H1 (cell line): ENCODE results near the gene BEST2. TPM values are rescaled to one million over a fixed set of nuclear protein-coding genes. Genes with fewer than 3 reads are reported as not detected.

Experiments
- BACH1 ChIP-seq: IDR thresholded peaks from 2 replicates; pipeline ENCODE4 v1.6.1; 2012; ENCODE audit warnings: low read length, improper control_type of control experiment
- CBX8 ChIP-seq: fragments of 300-800, 300-1000 bp; sonication (generic); IDR thresholded peaks from 2 replicates; pipeline ENCODE4 v1.7.1; 2016; ENCODE audit warnings: low read depth, low read length, borderline replicate concordance
- CEBPB ChIP-seq: IDR thresholded peaks from 2 replicates; pipeline ENCODE4 v1.6.1; 2012; ENCODE audit warnings: low read depth, low read length
- CHD1 ChIP-seq: IDR thresholded peaks from 2 replicates; pipeline ENCODE4 v1.6.1; 2012; ENCODE audit warnings: low read depth, low read length, improper control_type of control experiment
- CHD2 ChIP-seq: IDR thresholded peaks from 2 replicates; pipeline ENCODE4 v1.6.1; 2012; ENCODE audit warnings: low read length, improper control_type of control experiment
- GTF2F1 ChIP-seq: IDR thresholded peaks from 2 replicates; pipeline ENCODE4 v1.6.1; 2012; ENCODE audit warnings: low read depth, low read length, improper control_type of control experiment, borderline replicate concordance
- JUND ChIP-seq: IDR thresholded peaks from 2 replicates; pipeline ENCODE4 v1.6.1; 2011; ENCODE audit warnings: mild to moderate bottlenecking, improper control_type of control experiment, low read length
- KDM5A ChIP-seq: fragments of 200-600 bp; IDR thresholded peaks from 2 replicates; pipeline ENCODE4 v1.7.1; 2012; ENCODE audit warnings: mild to moderate bottlenecking, low read length, inconsistent platforms, mixed read lengths
- MAFK ChIP-seq: IDR thresholded peaks from 2 replicates; pipeline ENCODE4 v1.6.1; 2012; ENCODE audit warnings: low read depth, mild to moderate bottlenecking, improper control_type of control experiment, low read length
- PHF8 ChIP-seq: fragments of 200-600 bp; sonication (generic); conservative IDR thresholded peaks from 2 replicates; pipeline ENCODE4 v1.7.1; 2012; ENCODE audit warnings: low read depth, mild to moderate bottlenecking, inconsistent platforms, low read length, moderate library complexity
- POU5F1 ChIP-seq: IDR thresholded peaks from 2 replicates; pipeline ENCODE4 v1.6.1; 2011; ENCODE audit warnings: low read depth, mild to moderate bottlenecking, low read length, moderate library complexity
- RBBP5 ChIP-seq: IDR thresholded peaks from 2 replicates; pipeline ENCODE4 v1.7.1; 2012; ENCODE audit warnings: low read depth, mild to moderate bottlenecking, inconsistent platforms, low read length, moderate library complexity, borderline replicate concordance
- RFX5 ChIP-seq: IDR thresholded peaks from 2 replicates; pipeline ENCODE4 v1.6.1; 2011; ENCODE audit warnings: low read depth, low read length, improper control_type of control experiment, borderline replicate concordance
- RXRA ChIP-seq: IDR thresholded peaks from 2 replicates; pipeline ENCODE4 v1.6.1; 2011; ENCODE audit warnings: low read depth, mild to moderate bottlenecking, low read length, moderate library complexity; ENCODE audit not compliant: insufficient read depth
- SIN3A ChIP-seq, 2 experiments: IDR thresholded peaks in 1 of 2; conservative IDR thresholded peaks in 1 of 2; 2 replicates each; pipeline ENCODE4 v1.6.1; 2011 to 2012; ENCODE audit warnings: low read length in 2 of 2, improper control_type of control experiment in 1 of 2, low read depth in 1 of 2, mild to moderate bottlenecking in 1 of 2
- SIRT6 ChIP-seq: IDR thresholded peaks from one replicate; pipeline ENCODE4 v1.7.1; 2012; ENCODE audit warnings: low read length, inconsistent platforms
- SIX5 ChIP-seq: IDR thresholded peaks from 2 replicates; pipeline ENCODE4 v1.6.1; 2011; ENCODE audit warnings: mild to moderate bottlenecking, low read depth, low read length
- SP4 ChIP-seq: IDR thresholded peaks from 2 replicates; pipeline ENCODE4 v1.6.1; 2012; ENCODE audit warnings: low read length, inconsistent platforms
- TAF7 ChIP-seq: optimal IDR thresholded peaks from 2 replicates; pipeline ENCODE3; 2011; ENCODE audit warnings: low read depth, mild to moderate bottlenecking, inconsistent platforms, low read length, moderate library complexity, borderline replicate concordance
- polyA plus RNA-seq, 7 experiments: library from polyadenylated mRNA; depleted of rRNA in 3 of 7; stranded (reverse) in 5 of 7; unstranded in 2 of 7; fragments of >200 nt in 5 of 7; fragments of 200-250 nt in 2 of 7; gene quantifications; 1 replicate in 5 of 7; 2 replicates in 1 of 7; 4 replicates in 1 of 7; pipeline versions ENCODE4 v1.2.1 to v1.2.3, GENCODE V29; 2011 to 2013; ENCODE audit warnings: missing spikeins in 2 of 7, mixed read lengths in 2 of 7
- total RNA-seq: library from RNA; stranded (reverse); fragmentation: NEBNext Ultra II Directional; extraction: Animal tissue kit (Norgen Biotek cat#: 25700); gene quantifications from 2 replicates; pipeline ENCODE4 v1.2.1, GENCODE V29; 2021
- TF ChIP-seq, protein P1 (sequence below): IDR thresholded peaks from 2 replicates; pipeline ENCODE4 v1.6.1; 2012; ENCODE audit warnings: low read length, inconsistent platforms

The BEST2 gene
- total and polyA plus RNA-seq, 2 of the 8 experiments (the other 6 are each of a cell fraction or from before 2014, with no cell fraction given) = 4.6 to 7.3 TPM

DNA sequence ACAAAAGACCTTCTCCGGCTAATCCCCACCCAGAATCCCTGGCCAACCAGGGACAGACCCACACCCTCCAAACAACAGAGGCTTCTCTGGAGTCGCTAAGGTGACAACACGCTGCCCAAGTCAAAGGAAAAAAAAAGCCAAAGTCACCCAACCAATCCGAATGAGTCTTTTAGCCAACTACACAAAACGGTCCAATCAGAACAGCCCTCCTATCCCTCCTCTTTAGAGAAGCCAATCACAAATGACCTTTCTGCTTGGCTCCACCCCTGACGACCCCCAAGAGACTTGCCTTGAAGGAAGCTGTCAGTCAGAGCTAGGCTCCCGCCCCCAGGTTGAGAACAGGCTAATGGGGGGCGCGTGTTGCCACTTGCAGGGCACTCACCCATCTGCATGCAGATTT is 48.5 kb upstream of the BEST2 start (continued):
- TF ChIP-seq RXRA (no peak), KDM5A (no peak), SP4 (peak; percentile 74), CEBPB (no peak), RFX5 (no peak), SIRT6 (no peak), GTF2F1 (no peak), SIN3A (conservative IDR thresholded peaks at IDR 0.05 in 1 of 2, IDR thresholded peaks at IDR 0.05 in 1 of 2; ENCODE audit: low read depth in 1 of 2, low read length in 2 of 2) (no peak), CHD2 (peak; percentile 87), CBX8 (no peak), CHD1 (no peak), PHF8 (no peak), MAFK (no peak), RBBP5 (no peak), JUND (no peak), POU5F1 (no peak), SIX5 (no peak), BACH1 (no peak), TAF7 (no peak)
- TF ChIP-seq, protein P1, sequence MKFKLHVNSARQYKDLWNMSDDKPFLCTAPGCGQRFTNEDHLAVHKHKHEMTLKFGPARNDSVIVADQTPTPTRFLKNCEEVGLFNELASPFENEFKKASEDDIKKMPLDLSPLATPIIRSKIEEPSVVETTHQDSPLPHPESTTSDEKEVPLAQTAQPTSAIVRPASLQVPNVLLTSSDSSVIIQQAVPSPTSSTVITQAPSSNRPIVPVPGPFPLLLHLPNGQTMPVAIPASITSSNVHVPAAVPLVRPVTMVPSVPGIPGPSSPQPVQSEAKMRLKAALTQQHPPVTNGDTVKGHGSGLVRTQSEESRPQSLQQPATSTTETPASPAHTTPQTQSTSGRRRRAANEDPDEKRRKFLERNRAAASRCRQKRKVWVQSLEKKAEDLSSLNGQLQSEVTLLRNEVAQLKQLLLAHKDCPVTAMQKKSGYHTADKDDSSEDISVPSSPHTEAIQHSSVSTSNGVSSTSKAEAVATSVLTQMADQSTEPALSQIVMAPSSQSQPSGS = no peak
- TF ChIP-seq, all 59 proteins: peak for 5
